Keratinocyte (primary cell): ENCODE measurements around the gene C8G.

Experiments
- EZH2 ChIP-seq: IDR thresholded peaks from one replicate; pipeline ENCODE4 v1.6.1; 2012; ENCODE audit warnings: inconsistent platforms, mild to moderate bottlenecking, low read length, moderate library complexity
- TF ChIP-seq, protein P1 (sequence below), 3 experiments: IDR thresholded peaks in 1 of 3; conservative IDR thresholded peaks in 1 of 3; optimal IDR thresholded peaks in 1 of 3; 2 replicates in 2 of 3; 3 replicates in 1 of 3; pipeline versions ENCODE3 to v1.5.1; 2011; ENCODE audit warnings: low read length in 3 of 3, mild to moderate bottlenecking in 3 of 3, moderate library complexity in 2 of 3, control low read depth in 1 of 3, inconsistent platforms in 1 of 3; ENCODE audit not compliant: insufficient read depth in 2 of 3; ENCODE audit errors: extremely low read depth in 1 of 3

GRCh38 chr9:136900988-136901515, 44.0 kb upstream of the C8G start:
- TF ChIP-seq, protein P1, sequence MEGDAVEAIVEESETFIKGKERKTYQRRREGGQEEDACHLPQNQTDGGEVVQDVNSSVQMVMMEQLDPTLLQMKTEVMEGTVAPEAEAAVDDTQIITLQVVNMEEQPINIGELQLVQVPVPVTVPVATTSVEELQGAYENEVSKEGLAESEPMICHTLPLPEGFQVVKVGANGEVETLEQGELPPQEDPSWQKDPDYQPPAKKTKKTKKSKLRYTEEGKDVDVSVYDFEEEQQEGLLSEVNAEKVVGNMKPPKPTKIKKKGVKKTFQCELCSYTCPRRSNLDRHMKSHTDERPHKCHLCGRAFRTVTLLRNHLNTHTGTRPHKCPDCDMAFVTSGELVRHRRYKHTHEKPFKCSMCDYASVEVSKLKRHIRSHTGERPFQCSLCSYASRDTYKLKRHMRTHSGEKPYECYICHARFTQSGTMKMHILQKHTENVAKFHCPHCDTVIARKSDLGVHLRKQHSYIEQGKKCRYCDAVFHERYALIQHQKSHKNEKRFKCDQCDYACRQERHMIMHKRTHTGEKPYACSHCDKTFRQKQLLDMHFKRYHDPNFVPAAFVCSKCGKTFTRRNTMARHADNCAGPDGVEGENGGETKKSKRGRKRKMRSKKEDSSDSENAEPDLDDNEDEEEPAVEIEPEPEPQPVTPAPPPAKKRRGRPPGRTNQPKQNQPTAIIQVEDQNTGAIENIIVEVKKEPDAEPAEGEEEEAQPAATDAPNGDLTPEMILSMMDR (optimal IDR thresholded peaks at IDR 0.05 in 1 of 3, IDR thresholded peaks at IDR 0.05 in 1 of 3, conservative IDR thresholded peaks at IDR 0.05 in 1 of 3; ENCODE audit: extremely low read depth in 1 of 3, insufficient read depth in 2 of 3, low read length in 3 of 3): no peak
- TF ChIP-seq EZH2: no peak
